Esophagus squamous epithelium (tissue), 5 donors: ENCODE data around the gene NR1H3. TPM values are rescaled to one million over a fixed set of nuclear protein-coding genes. Genes with fewer than 3 reads are reported as not detected.

Source experiments
- DNase-seq: peaks from one replicate; lab custom pipeline; 2025; lab: John Stamatoyannopoulos, UW
- H3K27ac ChIP-seq, 4 donors: fragments of 200-600 bp; sonication (generic); one replicate each; pipeline ENCODE4 v1.5.1; 2016 to 2019; ENCODE audit warnings: mild to moderate bottlenecking in 1 of 4
- H3K27me3 ChIP-seq, 4 donors: fragments of 200-600 bp; sonication (generic); 1 replicate in 3 of 4; 2 replicates in 1 of 4; pipeline versions ENCODE4 v1.5.1 to v1.6.0; 2017 to 2021; ENCODE audit warnings: antibody characterized with exemption in 1 of 4
- H3K36me3 ChIP-seq, 3 donors: fragments of 200-600 bp; sonication (generic); one replicate each; pipeline ENCODE4 v1.5.1; 2016 to 2019
- H3K4me1 ChIP-seq, 3 donors: fragments of 200-600 bp; sonication (generic); one replicate each; pipeline ENCODE4 v1.5.1; 2017 to 2019
- H3K4me3 ChIP-seq, 4 donors: fragments of 200-600 bp; sonication (generic); 1 replicate in 3 of 4; 2 replicates in 1 of 4; pipeline ENCODE4 v1.5.1; 2016 to 2019; ENCODE audit warnings: mild to moderate bottlenecking in 2 of 4, moderate library complexity in 1 of 4
- H3K9me3 ChIP-seq, 3 donors: fragments of 200-600 bp; sonication (generic); one replicate each; pipeline ENCODE4 v1.5.1; 2016 to 2019
- CTCF ChIP-seq, 6 experiments: fragments of 450-650 bp in 4 of 6; fragments of 200-600 bp in 2 of 6; sonication (generic) in 2 of 6; IDR thresholded peaks; one replicate each; pipeline ENCODE4 v1.5.1; 2016 to 2019; ENCODE audit warnings: antibody characterized with exemption in 6 of 6, mild to moderate bottlenecking in 4 of 6, moderate library complexity in 4 of 6
- POLR2A ChIP-seq, 4 donors: fragments of 450-650 bp; IDR thresholded peaks; one replicate each; pipeline ENCODE4 v1.6.1; 2017; ENCODE audit warnings: antibody characterized with exemption in 4 of 4, mild to moderate bottlenecking in 4 of 4, moderate library complexity in 3 of 4
- WGBS, 2 donors: methylation state at CpG; one replicate each; pipeline ENCODE4 v1.1.5; 2018; 5-methylcytosine and 5-hydroxymethylcytosine counted together
- intact Hi-C: fragments of 100-400 bp; cut with DNase I; formaldehyde crosslinking; loops from one replicate; pipeline ENCODE4 v1.15.0; 2022
- total RNA-seq, 4 donors: library from RNA; depleted of rRNA; stranded (reverse); fragments of >200 nt; gene quantifications; one replicate each; pipeline ENCODE4 v1.1.0, GENCODE V29; 2016
- donor health status: DM: yes; HTN: yes; CAD: no.

Gene NR1H3
- total RNA-seq, 4 donors from 2014 or later: 2.4 to 24.8 (median 12.5) TPM

- no peak overlapping the region for H3K4me3 ChIP-seq
- no peaks in the 10 kb centered on the region for H3K36me3 ChIP-seq
- H3K9me3 ChIP-seq: no peaks in the 10 kb centered on the region
- peaks cover 8 to 61% (median 28%) of the 10 kb centered on the region in 3 donors for H3K4me1 ChIP-seq
- TF ChIP-seq CTCF (IDR thresholded peaks at IDR 0.05) (no peak), POLR2A (IDR thresholded peaks at IDR 0.05) (no peak)
- no peaks in the 10 kb centered on the region for H3K27me3 ChIP-seq
- DNase-seq: no peak
- peak overlapping the region in 3 of 4 donors; percentile 94 to 98 (median 96) for H3K27ac ChIP-seq
- WGBS, 2 donors: 67 to 78% methylated on average over 4 to 5 of the region's 6 CpGs
- intact Hi-C loops: loop anchor here (5.0 kb wide), 1 partner anchor 86 kb away; no protein-coding TSS in a partner anchor
Measured at GRCh38 chr11:47267876-47268275, 10.1 kb downstream of the NR1H3 start.

GRCh38 chr11:47268448-47269001, 10.7 kb downstream of the NR1H3 start:
- Histone ChIP-seq H3K9me3 (no peaks in the 10 kb centered on the region), H3K36me3 (peaks cover 0 to 1% (median 0%) of the 10 kb centered on the region in 3 donors), H3K27ac (peak overlapping the region; percentile 93 to 98 (median 95)), H3K4me3 (peak overlapping the region; percentile 73 to 96 (median 87)), H3K27me3 (no peaks in the 10 kb centered on the region), H3K4me1 (peaks cover 8 to 64% (median 28%) of the 10 kb centered on the region in 3 donors)
- TF ChIP-seq CTCF (IDR thresholded peaks at IDR 0.05) (no peak), POLR2A (IDR thresholded peaks at IDR 0.05) (no peak)
- 43 to 75% methylated on average over 2 to 10 of the region's 13 CpGs for WGBS, 2 donors
- no peak for DNase-seq
- intact Hi-C loops: loop anchor here (5.0 kb wide), 1 partner anchor 86 kb away; no protein-coding TSS in a partner anchor

- DNase-seq: peak; percentile 43
- Histone ChIP-seq H3K4me1 (peaks cover 8 to 64% (median 28%) of the 10 kb centered on the region in 3 donors), H3K9me3 (no peaks in the 10 kb centered on the region), H3K27ac (peak overlapping the region; percentile 93 to 98 (median 95)), H3K4me3 (peak overlapping the region; percentile 73 to 96 (median 87)), H3K36me3 (peaks cover 0 to 8% (median 0%) of the 10 kb centered on the region in 3 donors), H3K27me3 (no peaks in the 10 kb centered on the region)
- 0 to 3% methylated on average over 16 to 21 of the region's 52 CpGs for WGBS, 2 donors
- TF ChIP-seq POLR2A (IDR thresholded peaks at IDR 0.05) (peak in 1 of 4 donors; percentile 20), CTCF (IDR thresholded peaks at IDR 0.05) (peak in 3 of 6 experiments; percentile 24 to 34 (median 26))
- intact Hi-C loops: loop anchor here (5.0 kb wide), 1 partner anchor 87 kb away; no protein-coding TSS in a partner anchor
Measured at GRCh38 chr11:47269002-47269828, 11.4 kb downstream of the NR1H3 start.

DNA sequence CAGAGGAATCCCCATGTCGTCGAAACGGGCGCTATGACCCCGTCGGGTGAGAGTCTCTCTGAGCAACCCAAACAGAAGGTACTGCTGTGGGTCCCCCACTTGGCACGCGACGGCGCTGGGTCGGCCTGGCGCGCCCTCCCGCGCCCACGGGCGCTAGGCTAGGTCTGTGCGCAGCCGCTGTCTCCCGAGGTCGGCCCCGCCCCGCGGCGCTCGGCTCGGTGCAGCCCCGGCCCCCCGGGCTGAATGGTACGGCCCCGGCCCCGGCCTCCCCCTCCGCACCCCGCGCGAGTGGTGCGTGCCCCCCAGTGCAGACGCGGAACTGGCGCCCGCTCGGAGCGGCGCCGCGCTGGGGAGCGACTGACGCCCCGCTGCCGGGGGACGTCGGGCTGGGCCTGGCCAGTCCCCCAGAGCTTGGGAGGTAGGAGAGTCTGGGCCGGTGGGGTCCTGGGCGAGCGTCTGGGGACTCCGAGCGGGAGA, 12.1 kb downstream of the NR1H3 start, which contains the start of gene MADD:
TSS of gene MADD (plus strand) at position 305 of the 477 bp plus-strand sequence.
- H3K9me3 ChIP-seq: no peaks in the 10 kb centered on the region
- no peaks in the 10 kb centered on the region for H3K27me3 ChIP-seq
- peak within 1 kb of the TSS; percentile 73 to 96 (median 87) for H3K4me3 ChIP-seq
- intact Hi-C loops: loop anchor here (5.0 kb wide), 1 partner anchor 88 kb away; no protein-coding TSS in a partner anchor
- peaks cover 6 to 15% (median 6%) of the 10 kb centered on the region in 3 donors for H3K36me3 ChIP-seq
- H3K4me1 ChIP-seq: peaks cover 8 to 62% (median 28%) of the 10 kb centered on the region in 3 donors
- H3K27ac ChIP-seq: peak within 1 kb of the TSS; percentile 93 to 98 (median 95)
- DNase-seq: peak; percentile 37
- 0% methylated on average over 9 of the region's 57 CpGs; no CpG with 5 or more reads in 1 of the 2 donors for WGBS, 2 donors
- TF ChIP-seq POLR2A (IDR thresholded peaks at IDR 0.05) (peak in 2 of 4 donors; percentile 57 to 77), CTCF (IDR thresholded peaks at IDR 0.05) (no peak)
